Keratinocyte (primary cell): ENCODE data around the gene IFT122.

Experiments used
- EZH2 ChIP-seq: IDR thresholded peaks from one replicate; pipeline ENCODE4 v1.6.1; 2012; ENCODE audit warnings: inconsistent platforms, mild to moderate bottlenecking, low read length, moderate library complexity
- TF ChIP-seq, protein P1 (sequence below), 3 experiments: IDR thresholded peaks in 1 of 3; conservative IDR thresholded peaks in 1 of 3; optimal IDR thresholded peaks in 1 of 3; 2 replicates in 2 of 3; 3 replicates in 1 of 3; pipeline versions ENCODE3 to v1.5.1; 2011; ENCODE audit warnings: low read length in 3 of 3, mild to moderate bottlenecking in 3 of 3, moderate library complexity in 2 of 3, control low read depth in 1 of 3, inconsistent platforms in 1 of 3; ENCODE audit not compliant: insufficient read depth in 2 of 3; ENCODE audit errors: extremely low read depth in 1 of 3

DNA sequence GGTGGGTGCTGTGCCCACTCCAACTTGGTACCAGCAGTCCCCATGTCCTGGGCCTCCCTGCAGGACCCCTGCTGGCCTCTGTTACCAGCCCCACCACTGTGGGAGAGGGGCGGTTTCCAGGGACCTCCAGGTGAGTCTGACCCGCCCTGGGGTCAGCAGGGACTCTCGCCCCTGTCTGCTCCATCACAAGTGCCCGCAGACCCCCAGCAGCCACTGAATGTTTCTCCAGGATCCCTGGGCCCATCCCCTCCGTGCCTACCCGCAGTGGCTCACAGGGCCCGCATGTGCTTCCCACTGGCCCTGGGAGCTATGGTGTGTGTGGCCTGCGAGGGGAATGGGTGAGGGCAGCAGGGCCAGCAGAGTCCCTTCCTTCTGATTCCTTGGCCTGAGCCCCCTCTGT lies 78.6 kb downstream of the IFT122 start:
- TF ChIP-seq, protein P1, sequence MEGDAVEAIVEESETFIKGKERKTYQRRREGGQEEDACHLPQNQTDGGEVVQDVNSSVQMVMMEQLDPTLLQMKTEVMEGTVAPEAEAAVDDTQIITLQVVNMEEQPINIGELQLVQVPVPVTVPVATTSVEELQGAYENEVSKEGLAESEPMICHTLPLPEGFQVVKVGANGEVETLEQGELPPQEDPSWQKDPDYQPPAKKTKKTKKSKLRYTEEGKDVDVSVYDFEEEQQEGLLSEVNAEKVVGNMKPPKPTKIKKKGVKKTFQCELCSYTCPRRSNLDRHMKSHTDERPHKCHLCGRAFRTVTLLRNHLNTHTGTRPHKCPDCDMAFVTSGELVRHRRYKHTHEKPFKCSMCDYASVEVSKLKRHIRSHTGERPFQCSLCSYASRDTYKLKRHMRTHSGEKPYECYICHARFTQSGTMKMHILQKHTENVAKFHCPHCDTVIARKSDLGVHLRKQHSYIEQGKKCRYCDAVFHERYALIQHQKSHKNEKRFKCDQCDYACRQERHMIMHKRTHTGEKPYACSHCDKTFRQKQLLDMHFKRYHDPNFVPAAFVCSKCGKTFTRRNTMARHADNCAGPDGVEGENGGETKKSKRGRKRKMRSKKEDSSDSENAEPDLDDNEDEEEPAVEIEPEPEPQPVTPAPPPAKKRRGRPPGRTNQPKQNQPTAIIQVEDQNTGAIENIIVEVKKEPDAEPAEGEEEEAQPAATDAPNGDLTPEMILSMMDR (optimal IDR thresholded peaks at IDR 0.05 in 1 of 3, IDR thresholded peaks at IDR 0.05 in 1 of 3, conservative IDR thresholded peaks at IDR 0.05 in 1 of 3; ENCODE audit: extremely low read depth in 1 of 3, insufficient read depth in 2 of 3, low read length in 3 of 3), result no peak
- TF ChIP-seq EZH2, result no peak
